A549 treated with Mapracorat at 1 μM for 4 hours (cell line): ENCODE measurements around the gene KLF6. TPM values are rescaled to one million over a fixed set of nuclear protein-coding genes. Genes with fewer than 3 reads are reported as not detected.

ENCODE experiments used
- total RNA-seq: library from RNA; stranded (reverse); fragments of 200-300 nt; extraction: Qiagen RNA extraction; gene quantifications from 5 replicates; pipeline ENCODE4 v1.2.3, GENCODE V29; 2022

KLF6 gene
- 93.7 to 142 TPM (median 135 TPM) in 5 replicates for total RNA-seq

GRCh38 chr10:3784510-3785250, at the start of gene KLF6:
Gene KLF6, minus strand, starts transcription at chr10:3785209. Its CDS starts 195 bp downstream, at chr10:3785014.

